Hematopoietic multipotent progenitor cell (in vitro differentiated cells): ENCODE measurements around the gene FHL3. TPM values are rescaled to one million over a fixed set of nuclear protein-coding genes. Genes with fewer than 3 reads are reported as not detected.

Source experiments
- DNase-seq, 3 donors: peaks; one replicate each; pipeline ENCODE4 v3.0.0-alpha.2; 2011 to 2015; ENCODE audit warnings: low read depth in 2 of 3, low spot score in 2 of 3
- total RNA-seq: library from RNA; depleted of rRNA; stranded (reverse); fragments of >200 nt; gene quantifications from one replicate; pipeline ENCODE4 v1.2.3, GENCODE V29; 2012

FHL3 gene
- total RNA-seq, 1 donor = 63.0 TPM

GRCh38 chr1:38014724-38015424 lies 9.6 kb upstream of the FHL3 start:
- no peak for DNase-seq

- DNase-seq = no peak
Observed at GRCh38 chr1:38014171-38014570, 8.9 kb upstream of the FHL3 start.

GRCh38 chr1:38013227-38013622 lies 7.9 kb upstream of the FHL3 start:
- DNase-seq = no peak

GRCh38 chr1:38012363-38013226 lies 7.3 kb upstream of the FHL3 start, which contains the start of gene UTP11:
Gene UTP11, plus strand, starts transcription at chr1:38012734. Its CDS starts 69 bp downstream, at chr1:38012803.
- DNase-seq = peak; percentile 80 to 98 (median 96)

- no peak for DNase-seq
Observed at GRCh38 chr1:38009841-38010180, 4.5 kb upstream of the FHL3 start.

- peak in 2 of 3 donors; percentile 86 to 93 for DNase-seq
Observed at GRCh38 chr1:38009088-38009840, 4.0 kb upstream of the FHL3 start.

- no peak for DNase-seq
Observed at GRCh38 chr1:38006008-38006828, 904 bp upstream of the FHL3 start.

GRCh38 chr1:38004284-38005108 lies 818 bp downstream of the FHL3 start:
- no peak for DNase-seq

- DNase-seq = no peak
Observed at GRCh38 chr1:38003261-38004250, 1.8 kb downstream of the FHL3 start.

- peak in 2 of 3 donors; percentile 70 to 82 for DNase-seq
Observed at GRCh38 chr1:38000529-38001455, 4.5 kb downstream of the FHL3 start.

GRCh38 chr1:38000233-38000528 lies 5.1 kb downstream of the FHL3 start:
- DNase-seq = no peak

- DNase-seq = peak in 2 of 3 donors; percentile 61 to 85
Observed at GRCh38 chr1:37999430-38000232, 5.7 kb downstream of the FHL3 start.

GRCh38 chr1:37998913-37999429 lies 6.3 kb downstream of the FHL3 start:
- DNase-seq = no peak

- DNase-seq = no peak
Observed at GRCh38 chr1:37998089-37998808, 7.1 kb downstream of the FHL3 start.

GRCh38 chr1:37997256-37998088 lies 7.8 kb downstream of the FHL3 start:
- DNase-seq = no peak
